ENCODE results near the gene FAF1. TPM values are rescaled to one million over a fixed set of nuclear protein-coding genes. Genes with fewer than 3 reads are reported as not detected.
A peak's percentile ranks its signal among the peaks of the same experiment; 100 is the strongest.

FAF1 gene
- total RNA-seq, 1 experiment from 2014 or later = 14.7 TPM

- Histone ChIP-seq H2AFZ (ENCODE audit: low read length) (no peak overlapping the region), H3K36me3 (ENCODE audit: low read depth, low read length) (no peaks in the 10 kb centered on the region), H3K9me3 (ENCODE audit: low read length) (no peaks in the 10 kb centered on the region), H3K4me1 (ENCODE audit: insufficient read depth, low read length) (0 out of 2 replicates have a peak, but pooled peaks cover 5% of the 10 kb centered on the region), H3K79me2 (ENCODE audit: low read length) (no peaks in the 10 kb centered on the region), H4K20me1 (ENCODE audit: low read length) (no peaks in the 10 kb centered on the region), H3K4me2 (ENCODE audit: low read length) (no peak overlapping the region), H3K9me2 (replicated peaks; ENCODE audit: low read length) (no peaks in the 10 kb centered on the region), H3F3A (ENCODE audit: low read length, unreplicated experiment) (no peaks in the 10 kb centered on the region), H3K27ac (ENCODE audit: low read length) (no peak overlapping the region), H3K4me3 (ENCODE audit: low read length) (no peak overlapping the region), H3K9ac (ENCODE audit: low read length) (no peak overlapping the region), H3K27me3 (ENCODE audit: low read length) (no peaks in the 10 kb centered on the region)
- POLR2A ChIA-PET (ENCODE audit: unreplicated experiment) = no interaction called here
- no peak for DNase-seq
- TF ChIP-seq EZH2phosphoT487 (IDR thresholded peaks at IDR 0.05; ENCODE audit: borderline replicate concordance, low read length) = no peak
- TF ChIP-seq EZH2 (IDR thresholded peaks at IDR 0.05; ENCODE audit: low read length, unreplicated experiment) = no peak
- TF ChIP-seq CTCF (conservative IDR thresholded peaks at IDR 0.05; ENCODE audit: low read depth, low read length) = no peak
- intact Hi-C loops (cut with micrococcal nuclease) = no loop called here
- CTCF ChIA-PET = no interaction called here
- no TSS peak for BruUV-seq (replicated peaks)
- ATAC-seq = no peak
Measured at GRCh38 chr1:50747394-50747793, 212.7 kb downstream of the FAF1 start.

DNA sequence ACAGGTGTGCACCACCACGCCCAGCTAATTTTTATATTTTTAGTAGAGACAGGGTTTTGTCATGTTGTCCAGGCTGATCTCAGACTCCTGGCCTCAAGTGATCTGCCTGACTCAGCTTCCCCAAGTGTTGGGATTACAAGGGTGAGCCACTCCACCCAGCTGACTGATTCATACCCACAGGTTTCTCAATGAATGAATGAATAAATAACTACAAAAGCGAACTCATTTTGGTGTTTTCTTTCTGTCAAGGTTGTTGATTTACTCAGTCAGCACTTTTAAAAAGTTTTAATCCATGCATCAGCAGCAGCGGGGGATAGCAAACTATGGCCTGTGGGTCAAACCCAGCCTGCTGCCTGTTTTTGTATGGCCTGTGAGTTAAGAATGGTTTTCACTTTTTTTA lies 217.5 kb downstream of the FAF1 start:
- POLR2A ChIA-PET (ENCODE audit: unreplicated experiment) = no interaction called here
- H3K4me2 ChIP-seq (ENCODE audit: low read length) = no peak overlapping the region
- no peak overlapping the region for H3K9ac ChIP-seq (ENCODE audit: low read length)
- 0 out of 2 replicates have a peak, but pooled peaks cover 5% of the 10 kb centered on the region for H3K4me1 ChIP-seq (ENCODE audit: insufficient read depth, low read length)
- no peaks in the 10 kb centered on the region for H3K79me2 ChIP-seq (ENCODE audit: low read length)
- BruUV-seq (replicated peaks) = no TSS peak
- intact Hi-C loops (cut with micrococcal nuclease) = no loop called here
- ATAC-seq (no peak), DNase-seq (peak; percentile 41)
- H2AFZ ChIP-seq (ENCODE audit: low read length) = no peak overlapping the region
- H3K9me3 ChIP-seq (ENCODE audit: low read length) = no peaks in the 10 kb centered on the region
- H3K9me2 ChIP-seq (replicated peaks; ENCODE audit: low read length) = no peaks in the 10 kb centered on the region
- no peaks in the 10 kb centered on the region for H3K27me3 ChIP-seq (ENCODE audit: low read length)
- no peaks in the 10 kb centered on the region for H3F3A ChIP-seq (ENCODE audit: low read length, unreplicated experiment)
- no peak overlapping the region for H3K4me3 ChIP-seq (ENCODE audit: low read length)
- CTCF ChIA-PET = no interaction called here
- no peak for TF ChIP-seq EZH2phosphoT487 (IDR thresholded peaks at IDR 0.05; ENCODE audit: borderline replicate concordance, low read length)
- TF ChIP-seq EZH2 (IDR thresholded peaks at IDR 0.05; ENCODE audit: low read length, unreplicated experiment) = no peak
- TF ChIP-seq CTCF (conservative IDR thresholded peaks at IDR 0.05; ENCODE audit: low read depth, low read length) = no peak
- H3K27ac ChIP-seq (ENCODE audit: low read length) = no peak overlapping the region
- no peaks in the 10 kb centered on the region for H4K20me1 ChIP-seq (ENCODE audit: low read length)
- H3K36me3 ChIP-seq (ENCODE audit: low read depth, low read length) = peaks cover 5% of the 10 kb centered on the region; the same call in 1 of the 2 replicates

DNA sequence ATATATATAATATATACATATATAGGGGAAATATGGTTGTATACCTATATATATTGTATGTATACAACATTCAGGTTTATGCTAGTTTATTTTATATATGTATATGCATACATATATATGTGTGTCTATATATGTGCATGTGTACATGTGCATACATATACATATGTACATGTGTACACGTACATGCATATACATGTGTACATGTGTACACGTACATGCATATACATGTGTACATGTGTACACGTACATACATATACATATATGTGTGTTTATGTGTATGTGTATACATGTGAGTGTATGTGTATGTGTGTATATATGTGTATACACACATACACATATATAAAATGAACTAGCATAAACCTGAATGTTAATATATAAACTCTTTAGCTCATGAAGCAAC lies 220.9 kb downstream of the FAF1 start:
- POLR2A ChIA-PET (ENCODE audit: unreplicated experiment) = no interaction called here
- CTCF ChIA-PET = no interaction called here
- no peak for ATAC-seq

More for the DNA sequence above, 220.9 kb downstream of the FAF1 start:
- Histone ChIP-seq H3K9me3 (ENCODE audit: low read length) (no peaks in the 10 kb centered on the region), H3K4me3 (ENCODE audit: low read length) (no peak overlapping the region), H3K27ac (ENCODE audit: low read length) (no peak overlapping the region), H3K9me2 (replicated peaks; ENCODE audit: low read length) (no peaks in the 10 kb centered on the region), H3K9ac (ENCODE audit: low read length) (no peak overlapping the region), H3K36me3 (ENCODE audit: low read depth, low read length) (peaks cover 5% of the 10 kb centered on the region; the same call in 1 of the 2 replicates), H3K4me2 (ENCODE audit: low read length) (no peak overlapping the region), H3K4me1 (ENCODE audit: insufficient read depth, low read length) (0 out of 2 replicates have a peak, but pooled peaks cover 5% of the 10 kb centered on the region), H3F3A (ENCODE audit: low read length, unreplicated experiment) (no peaks in the 10 kb centered on the region), H3K79me2 (ENCODE audit: low read length) (no peaks in the 10 kb centered on the region), H4K20me1 (ENCODE audit: low read length) (no peaks in the 10 kb centered on the region), H3K27me3 (ENCODE audit: low read length) (no peaks in the 10 kb centered on the region), H2AFZ (ENCODE audit: low read length) (no peak overlapping the region)
- no peak for DNase-seq
- BruUV-seq (replicated peaks) = no TSS peak
- intact Hi-C loops (cut with micrococcal nuclease) = no loop called here
- TF ChIP-seq CTCF (conservative IDR thresholded peaks at IDR 0.05; ENCODE audit: low read depth, low read length) (no peak), EZH2phosphoT487 (IDR thresholded peaks at IDR 0.05; ENCODE audit: borderline replicate concordance, low read length) (no peak), EZH2 (IDR thresholded peaks at IDR 0.05; ENCODE audit: low read length, unreplicated experiment) (no peak)

Data from PC-3 (cell line).